Amniotic epithelial cell (primary cell): Measurements from ENCODE around the gene BCHE.
A peak's percentile ranks its signal among the peaks of the same experiment; 100 is the strongest.

Experiments used
- DNase-seq: peaks from one replicate; pipeline ENCODE4 v3.0.0-alpha.2; 2010; ENCODE audit warnings: low read depth

The BCHE gene

GRCh38 chr3:165837058-165837525 lies at the start of gene BCHE:
TSS of gene BCHE (minus strand) at chr3:165837423. CDS start at chr3:165831033, 6,390 bp downstream.
- DNase-seq, result peak; percentile 83

- no peak for DNase-seq
These were observed 48.5 kb upstream of the BCHE start for GRCh38 chr3:165885558-165886270.

- peak; percentile 23 for DNase-seq
These were observed 47.3 kb upstream of the BCHE start for GRCh38 chr3:165884518-165884917.

DNA sequence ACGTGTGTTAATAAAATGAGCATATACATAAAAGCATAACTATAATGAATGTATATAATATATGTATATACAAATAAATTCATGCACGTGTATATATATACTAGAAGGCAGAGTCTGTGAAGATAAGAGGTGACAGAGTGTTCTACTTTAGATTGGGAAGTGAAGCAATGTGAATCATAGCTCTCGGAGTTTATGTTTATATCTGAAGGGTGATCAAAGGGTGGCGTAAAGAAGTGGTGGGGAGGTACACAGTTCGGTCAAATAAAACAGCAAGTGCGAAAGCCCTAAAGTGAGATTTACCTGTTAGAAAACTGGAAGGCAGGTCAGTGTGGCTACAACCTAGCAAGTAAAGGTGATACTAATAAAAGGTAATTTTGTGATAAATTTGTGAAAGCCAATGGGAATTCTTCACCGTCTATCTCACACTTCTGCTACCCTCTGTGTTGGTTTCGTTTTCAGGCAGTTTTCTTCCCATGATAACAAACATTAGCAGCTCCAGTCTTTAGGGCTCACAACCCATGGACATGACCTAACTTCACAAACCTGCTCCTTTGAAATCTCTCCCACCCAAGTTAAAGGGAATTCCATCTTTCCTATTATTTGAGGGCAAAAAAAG lies 46.7 kb upstream of the BCHE start:
- no peak for DNase-seq

GRCh38 chr3:165883117-165883516 lies 45.9 kb upstream of the BCHE start:
- DNase-seq, result no peak

DNA sequence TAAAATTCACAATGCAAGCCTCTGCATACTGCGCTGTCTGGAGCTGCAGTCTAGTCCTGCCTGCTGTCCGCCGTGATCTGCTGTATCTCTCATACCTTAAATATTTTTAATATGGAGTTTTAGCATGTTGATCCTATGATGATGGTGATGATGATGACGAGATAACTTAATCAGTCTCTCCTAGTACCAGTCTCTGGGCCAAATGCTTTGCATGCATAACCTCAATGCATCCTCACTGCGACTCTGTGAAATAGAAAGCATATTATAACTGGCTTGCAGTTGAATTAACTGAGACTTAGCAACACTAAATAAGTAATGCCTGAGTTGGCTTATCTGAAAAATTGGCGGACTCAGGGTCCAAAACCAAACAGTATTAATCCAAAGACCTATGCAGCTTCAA lies 38.4 kb upstream of the BCHE start:
- peak; percentile 43 for DNase-seq

DNA sequence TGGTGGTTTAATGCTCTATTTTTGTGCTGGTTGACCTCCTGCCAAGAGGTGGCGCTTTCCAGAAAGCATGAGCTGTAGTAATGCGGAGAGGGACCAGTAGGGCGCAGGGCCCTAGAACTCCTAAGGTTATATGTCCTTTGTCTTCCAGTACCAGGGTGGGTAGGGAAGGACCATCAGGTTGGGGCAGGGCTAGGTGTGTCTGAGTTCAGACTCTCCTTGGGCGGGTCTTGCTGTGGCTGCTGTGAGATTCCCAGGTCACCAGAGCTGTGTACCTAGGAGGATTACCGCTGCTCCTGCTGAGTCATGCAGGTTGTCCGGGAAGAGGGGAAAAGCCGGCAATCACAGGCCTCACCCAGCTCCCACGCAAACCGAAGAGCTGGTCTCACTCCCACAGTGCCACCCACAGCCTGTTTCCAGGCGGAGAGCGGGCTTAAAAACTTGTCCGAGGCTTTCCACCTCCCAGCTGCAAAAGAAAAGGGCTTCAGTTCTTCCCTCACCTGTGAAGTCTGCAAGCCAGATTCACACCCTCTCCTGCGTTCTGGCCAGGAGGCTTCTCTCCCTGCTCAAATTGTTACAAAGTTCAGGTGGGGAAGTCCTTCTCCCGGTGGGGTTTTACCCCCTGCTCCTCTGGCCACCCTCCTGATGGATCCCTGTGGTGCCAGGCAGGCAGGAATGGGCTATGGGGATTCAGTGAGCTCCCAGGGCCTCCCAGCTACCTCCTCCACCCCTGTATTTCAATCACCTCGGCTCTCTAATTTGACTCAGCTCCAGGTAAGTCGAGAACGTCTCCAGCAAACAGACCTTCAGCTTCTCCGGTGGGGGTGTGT lies 37.7 kb upstream of the BCHE start:
- peak; percentile 43 for DNase-seq

DNA sequence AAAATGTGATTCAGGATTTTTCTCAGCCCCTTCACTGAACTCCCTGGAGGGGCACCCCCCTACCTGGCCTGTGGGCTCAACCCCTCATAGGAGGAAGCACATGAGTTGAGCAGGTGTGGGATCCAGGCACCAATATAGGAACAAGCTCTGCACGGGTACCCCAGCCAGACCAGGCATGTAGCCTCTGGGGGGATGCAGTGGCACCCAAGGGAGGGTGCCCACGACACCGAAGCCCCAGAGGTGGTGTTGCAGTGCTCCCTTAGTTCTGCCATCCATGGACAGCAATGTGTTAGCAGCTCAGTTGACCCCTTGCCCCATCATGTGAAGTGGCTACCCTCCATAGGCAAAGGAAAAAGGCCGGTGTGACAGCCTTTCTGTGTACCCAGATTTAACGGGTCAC lies 30.9 kb upstream of the BCHE start:
- no peak for DNase-seq

GRCh38 chr3:165859061-165859460 lies 21.8 kb upstream of the BCHE start:
- no peak for DNase-seq

DNA sequence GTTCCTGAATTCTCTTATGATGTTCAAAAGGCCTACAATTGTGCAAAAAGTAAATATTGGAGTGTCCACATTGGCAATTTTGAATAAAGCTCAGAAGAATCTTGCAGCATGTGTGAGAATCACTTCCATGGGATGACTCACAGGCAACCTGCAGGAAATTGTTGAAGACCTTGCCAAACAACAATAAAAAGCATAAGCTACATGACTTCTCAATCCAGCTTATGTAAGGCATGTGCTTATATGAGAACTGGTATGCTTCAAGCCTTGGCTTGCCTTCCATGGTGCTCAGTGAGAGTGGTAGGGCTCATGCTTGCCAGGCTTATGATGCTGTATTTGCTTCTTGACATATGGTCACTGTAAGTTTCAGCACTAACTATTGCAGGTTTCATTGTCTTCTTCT lies 18.4 kb upstream of the BCHE start:
- DNase-seq, result peak; percentile 68

DNA sequence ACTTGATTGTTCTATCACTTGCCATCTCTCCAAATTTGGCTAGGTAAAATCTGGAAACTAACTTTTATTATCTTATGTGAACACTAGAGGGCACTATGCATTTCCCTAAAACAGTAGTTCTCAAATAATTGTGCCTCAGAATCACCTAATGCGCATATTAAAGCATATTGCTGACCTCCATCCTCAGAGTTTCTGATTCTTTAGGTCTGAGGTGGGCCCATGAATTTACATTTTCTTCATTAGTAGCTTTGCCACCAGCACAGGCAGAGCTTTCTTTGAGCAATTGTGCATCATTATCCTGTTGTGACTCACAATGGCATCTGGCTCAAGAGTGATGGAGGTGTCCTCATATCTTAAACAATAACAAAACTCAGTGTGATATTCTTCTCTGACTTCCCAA lies 17.5 kb upstream of the BCHE start:
- DNase-seq, result peak; percentile 53

DNA sequence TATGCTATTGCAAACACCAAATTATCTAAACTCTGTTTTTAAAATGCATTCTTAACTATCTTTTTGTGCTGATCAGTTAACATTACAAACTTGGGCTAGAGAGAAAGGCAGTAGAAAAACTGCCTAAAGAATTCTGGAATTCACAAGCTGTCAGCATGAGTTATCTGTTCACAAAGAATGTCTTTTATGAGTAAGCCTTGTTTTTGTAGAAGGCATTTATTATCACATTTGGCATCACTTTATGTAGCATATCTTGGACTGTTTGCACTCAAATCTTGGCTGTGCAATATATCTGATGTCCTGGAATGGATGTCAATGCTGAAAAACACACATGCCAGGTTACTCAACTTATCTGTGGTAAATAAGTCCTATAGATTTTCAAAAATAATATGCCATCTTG lies 15.5 kb upstream of the BCHE start:
- DNase-seq, result peak; percentile 79

GRCh38 chr3:165852191-165852590 lies 15.0 kb upstream of the BCHE start:
- DNase-seq, result peak; percentile 51

- DNase-seq, result no peak
These were observed 8.8 kb upstream of the BCHE start for GRCh38 chr3:165846056-165846455.

- DNase-seq, result no peak
These were observed 2.3 kb upstream of the BCHE start for GRCh38 chr3:165839296-165840076.

DNA sequence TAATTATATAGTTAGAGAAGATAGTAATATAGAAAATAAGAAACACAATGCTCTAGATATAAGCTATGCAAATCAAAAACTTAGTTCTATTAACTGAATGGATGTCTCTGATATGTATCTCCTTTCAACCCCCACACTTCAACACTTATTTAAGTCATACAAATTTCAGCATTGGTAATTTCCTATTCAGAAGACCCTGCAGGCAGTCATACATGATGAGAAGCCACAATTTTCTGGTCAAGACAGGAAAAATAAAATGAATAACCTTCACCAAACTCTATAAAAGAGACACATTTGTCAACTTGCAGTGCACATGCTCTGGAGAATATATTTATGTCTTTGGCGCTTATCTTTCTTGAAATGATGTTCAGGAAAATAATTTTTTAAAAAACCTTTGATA lies 578 bp upstream of the BCHE start:
- DNase-seq, result no peak

DNA sequence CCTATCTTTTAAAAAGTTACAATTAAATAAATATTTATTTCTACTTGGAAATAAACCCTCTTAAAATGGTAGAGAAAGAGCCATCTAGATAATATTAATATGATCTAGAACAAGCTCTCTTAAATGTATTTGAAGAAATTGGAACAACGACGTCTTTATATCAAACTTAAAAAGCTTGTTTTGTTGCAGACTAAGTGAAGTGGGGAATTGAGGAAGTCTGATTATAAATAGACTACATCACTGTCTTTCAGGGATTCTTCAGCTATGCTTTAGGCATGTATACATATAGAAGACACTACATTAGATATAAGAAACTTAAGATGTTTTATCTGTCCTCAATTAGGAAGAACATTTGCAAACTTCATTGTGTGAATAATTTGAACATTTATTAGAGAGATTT lies 1.8 kb downstream of the BCHE start:
- DNase-seq, result peak; percentile 13

DNA sequence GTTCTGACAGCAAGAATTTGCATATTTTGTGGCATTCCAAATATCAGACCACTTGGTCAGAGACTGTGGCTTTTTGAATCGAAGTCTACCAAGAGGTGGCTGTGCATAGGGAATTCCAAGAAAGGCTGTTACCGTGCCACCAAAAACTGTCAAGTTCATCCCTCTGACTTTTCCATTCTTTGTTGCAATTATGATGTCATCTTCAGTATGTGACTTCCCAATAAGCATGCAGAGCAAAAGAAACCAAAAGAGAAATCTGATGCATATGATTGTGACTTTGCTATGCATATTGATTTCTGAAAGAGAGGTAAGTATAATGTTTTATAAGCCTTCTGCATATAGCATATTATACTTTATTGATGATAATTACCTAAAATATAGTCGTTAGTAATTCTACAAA lies 6.5 kb downstream of the BCHE start:
- no peak for DNase-seq

GRCh38 chr3:165827883-165828282 lies 9.3 kb downstream of the BCHE start:
- DNase-seq, result no peak

DNA sequence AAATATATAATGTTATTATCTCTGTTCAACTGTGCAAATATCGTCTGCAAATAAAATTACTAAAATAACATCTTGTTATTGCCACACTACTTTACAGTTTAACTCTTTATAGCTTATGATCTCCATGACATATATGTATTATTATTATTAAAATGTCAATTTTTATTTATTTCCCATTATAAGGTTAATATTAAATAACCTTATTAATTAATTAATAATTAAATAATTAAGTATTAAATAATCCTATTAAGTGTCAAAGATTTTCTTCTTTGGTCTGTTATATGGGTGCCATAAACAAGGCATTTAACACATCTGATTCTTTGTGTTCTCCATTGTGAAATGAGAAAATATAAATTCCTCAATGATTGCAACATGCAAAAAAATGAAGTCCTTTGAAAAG lies 10.0 kb downstream of the BCHE start:
- no peak for DNase-seq

DNA sequence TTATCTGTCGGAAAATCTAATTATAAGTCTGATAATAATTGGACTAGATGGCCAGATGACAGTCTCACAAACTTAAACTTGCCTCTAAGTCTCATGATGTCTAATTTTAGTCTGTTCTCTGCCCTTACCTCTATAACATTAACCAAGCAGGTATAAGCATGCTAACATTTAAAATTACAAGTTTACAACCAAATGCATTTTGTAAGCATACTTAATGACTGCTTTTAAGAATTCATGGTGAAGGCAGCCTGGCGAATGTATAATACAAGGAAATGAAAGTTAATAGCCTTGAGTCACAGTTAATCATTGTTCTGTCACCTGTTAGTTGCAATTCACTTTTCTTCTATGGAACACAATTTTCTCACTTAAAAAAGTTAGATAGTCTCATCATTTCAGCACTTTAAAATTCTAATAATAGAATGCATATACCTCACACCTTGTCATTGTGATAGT lies 16.5 kb downstream of the BCHE start:
- no peak for DNase-seq

- peak; percentile 89 for DNase-seq
These were observed 20.0 kb downstream of the BCHE start for GRCh38 chr3:165817160-165817709.
